A549 (cell line): ENCODE measurements around the gene RDH11. TPM values are rescaled to one million over a fixed set of nuclear protein-coding genes. Genes with fewer than 3 reads are reported as not detected.

Experiments
- ATAC-seq, 2 experiments: fragments of 200-7000 bp in 1 of 2; fragments of >200 bp in 1 of 2; cut with Nextera tagmentation in 1 of 2; cut with Tn5 transposase in 1 of 2; 3 replicates each; pipeline versions ENCODE4 v1.8.0 to v1.9.1; 2018 to 2020; ENCODE audit warnings: mild to moderate bottlenecking in 1 of 2, moderate library complexity in 1 of 2
- CTCF ChIA-PET: fragments of 300-600 bp; sonication (Branson Sonifier 250); formaldehyde crosslinking; extraction: SDS; loops from one replicate; lab custom pipeline; 2021; ENCODE audit warnings: antibody characterized with exemption, inconsistent platforms; lab: Yijun Ruan, JAX
- POLR2A ChIA-PET: fragments of 350-600 bp; formaldehyde crosslinking; extraction: SDS; loops from one replicate; lab custom pipeline; 2021; ENCODE audit warnings: antibody characterized with exemption, inconsistent platforms; lab: Yijun Ruan, JAX
- DNase-seq, 2 experiments: peaks; one replicate each; pipeline versions ENCODE4 v3.0.0 to v3.0.0-alpha.2; 2011 to 2016; ENCODE audit warnings: low read depth in 1 of 2, low spot score in 1 of 2
- FAIRE-seq: peaks from 2 replicates; lab custom pipeline; 2011; peaks lifted over from hg19 to GRCh38; lab: Jason Lieb, UNC
- H3K27ac ChIP-seq, 2 experiments: fragments of >200 bp; sonication (Bioruptor Twin); formaldehyde crosslinking; 3 replicates each; pipeline ENCODE4 v1.5.1; 2016 to 2017
- H3K4me1 ChIP-seq: fragments of >200 bp; sonication (Bioruptor Twin); formaldehyde crosslinking; 3 replicates; pipeline ENCODE4 v1.6.1; 2016
- H3K4me2 ChIP-seq: fragments of >200 bp; sonication (Bioruptor Twin); formaldehyde crosslinking; 3 replicates; pipeline ENCODE4 v1.6.1; 2016
- H3K4me3 ChIP-seq: fragments of >200 bp; sonication (Bioruptor Twin); formaldehyde crosslinking; 3 replicates; pipeline ENCODE4 v1.5.1; 2016
- H3K9me3 ChIP-seq: fragments of >200 bp; sonication (Bioruptor Twin); formaldehyde crosslinking; 3 replicates; pipeline ENCODE4 v1.6.1; 2016
- CBX2 ChIP-seq: fragments of 200-600 bp; sonication (generic); IDR thresholded peaks from 2 replicates; pipeline ENCODE4 v1.6.1; 2016; ENCODE audit warnings: low read depth, mild to moderate bottlenecking, borderline replicate concordance
- CHD2 ChIP-seq: fragments of 150-350 bp; IDR thresholded peaks from 2 replicates; pipeline ENCODE4 v1.6.1; 2014; ENCODE audit warnings: low read length; ENCODE audit not compliant: partially characterized antibody
- CTCF ChIP-seq: fragments of >200 bp; sonication (Bioruptor Twin); formaldehyde crosslinking; IDR thresholded peaks from 3 replicates; pipeline ENCODE4 v1.5.1; 2016
- ESRRA ChIP-seq: fragments of 150-350 bp; IDR thresholded peaks from 2 replicates; pipeline ENCODE4 v1.6.1; 2014; ENCODE audit warnings: mild to moderate bottlenecking, low read length, borderline replicate concordance
- FOSB ChIP-seq: fragments of 250-450 bp; sonication (Bioruptor Pico); IDR thresholded peaks from 2 replicates; pipeline ENCODE4 v1.5.0; 2020; ENCODE audit warnings: mild to moderate bottlenecking, moderate library complexity
- FOXS1 ChIP-seq: fragments of 250-450 bp; sonication (Bioruptor Pico); IDR thresholded peaks from 2 replicates; pipeline ENCODE4 v1.5.0; 2020; ENCODE audit warnings: mild to moderate bottlenecking, moderate library complexity
- HOXB13 ChIP-seq: fragments of 250-450 bp; sonication (Bioruptor Pico); IDR thresholded peaks from 2 replicates; pipeline ENCODE4 v1.5.0; 2020; ENCODE audit warnings: low read depth, mild to moderate bottlenecking, moderate library complexity
- JUN ChIP-seq, 2 experiments: fragments of >200 bp; sonication (Bioruptor Twin); formaldehyde crosslinking; IDR thresholded peaks; 2 replicates in 1 of 2; 3 replicates in 1 of 2; pipeline ENCODE4 v1.6.1; 2016 to 2017
- KDM1A ChIP-seq: fragments of 200-600 bp; sonication (generic); IDR thresholded peaks from 2 replicates; pipeline ENCODE4 v1.6.1; 2016; ENCODE audit warnings: low read depth, mild to moderate bottlenecking
- KDM5A ChIP-seq: fragments of 200-600 bp; sonication (generic); IDR thresholded peaks from 2 replicates; pipeline ENCODE4 v1.6.1; 2016; ENCODE audit warnings: antibody characterized with exemption, mild to moderate bottlenecking
- MAX ChIP-seq: IDR thresholded peaks from 2 replicates; pipeline ENCODE4 v1.6.1; 2012
- RAD21 ChIP-seq, 2 experiments: fragments of >200 bp in 1 of 2; sonication (Bioruptor Twin) in 1 of 2; formaldehyde crosslinking in 1 of 2; IDR thresholded peaks in 1 of 2; conservative IDR thresholded peaks in 1 of 2; 2 replicates in 1 of 2; 3 replicates in 1 of 2; pipeline ENCODE4 v1.6.1; 2012 to 2018; ENCODE audit warnings: inconsistent platforms in 1 of 2
- SREBF2 ChIP-seq: fragments of 450-650 bp; IDR thresholded peaks from 2 replicates; pipeline ENCODE4 v1.6.1; 2014; ENCODE audit warnings: mild to moderate bottlenecking, moderate library complexity
- TP53 ChIP-seq: fragments of 250-450 bp; sonication (Bioruptor Pico); IDR thresholded peaks from 2 replicates; pipeline ENCODE4 v1.5.0; 2021; ENCODE audit warnings: mild to moderate bottlenecking, moderate library complexity
- USF2 ChIP-seq: fragments of 450-650 bp; IDR thresholded peaks from 2 replicates; pipeline ENCODE4 v1.6.1; 2014; ENCODE audit warnings: antibody characterized with exemption
- ZFP36 ChIP-seq: fragments of 450-650 bp; IDR thresholded peaks from 2 replicates; pipeline ENCODE4 v1.6.1; 2014; ENCODE audit warnings: borderline replicate concordance; ENCODE audit not compliant: partially characterized antibody
- ZNF302 ChIP-seq: fragments of 250-450 bp; sonication (Bioruptor Pico); IDR thresholded peaks from 2 replicates; pipeline ENCODE4 v1.9.0; 2021; ENCODE audit warnings: inconsistent platforms, mild to moderate bottlenecking, moderate library complexity
- WGBS: methylation state at CpG from one replicate; pipeline ENCODE4 v1.1.6; 2017; ENCODE audit errors: missing lambda C conversion rate; 5-methylcytosine and 5-hydroxymethylcytosine counted together
- polyA plus RNA-seq, 4 experiments: library from polyadenylated mRNA; depleted of rRNA in 3 of 4; stranded (reverse); fragments of >200 nt; fragmentation: RNase III in 1 of 4; extraction: RNeasy Plus Mini Kit Qiagen cat#74134 plus additional on column Dnase treatment in 1 of 4; gene quantifications; 2 replicates in 3 of 4; 3 replicates in 1 of 4; pipeline ENCODE4 v1.2.3, GENCODE V29; 2011 to 2017
- TF ChIP-seq, protein P1 (sequence below): fragments of >200 bp; sonication (Bioruptor Twin); formaldehyde crosslinking; IDR thresholded peaks from 3 replicates; pipeline ENCODE4 v1.6.1; 2016
- TF ChIP-seq, protein P2 (sequence below): fragments of >200 bp; sonication (Bioruptor Twin); formaldehyde crosslinking; IDR thresholded peaks from 2 replicates; pipeline ENCODE4 v1.6.1; 2016

The RDH11 gene
- polyA plus RNA-seq, 2 of the 4 experiments (the other 2 are of a cell fraction): 85.7 to 132 TPM

DNA sequence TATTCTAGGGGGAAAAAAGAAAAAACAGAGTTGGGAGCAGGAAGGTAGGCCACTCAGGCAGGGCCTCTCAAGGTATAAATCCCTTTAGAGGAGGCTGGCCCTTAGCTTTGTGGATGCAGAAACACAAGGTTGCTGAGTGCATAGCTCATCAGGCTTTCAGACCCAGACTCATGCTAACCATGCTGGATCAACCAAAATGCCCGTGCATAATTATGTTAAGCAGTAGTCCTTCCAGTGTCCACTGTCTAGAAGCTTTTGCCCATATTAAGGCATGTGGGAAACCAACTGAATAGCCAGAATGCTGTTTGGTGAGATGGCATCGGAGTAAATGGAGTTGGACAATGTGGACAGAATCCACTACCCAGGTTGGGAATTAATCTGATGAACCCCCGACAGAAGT, 56.9 kb downstream of the RDH11 start:
- WGBS: 90% methylated on average over 3 of the region's 3 CpGs
- no peak for TF ChIP-seq KDM1A
- no peak for TF ChIP-seq TP53 (CRISPR knock-in tag)
- TF ChIP-seq ESRRA: no peak
- no peak for TF ChIP-seq ZNF302 (CRISPR knock-in tag)
- TF ChIP-seq JUN (IDR thresholded peaks at IDR 0.05): no peak
- TF ChIP-seq, protein P1, sequence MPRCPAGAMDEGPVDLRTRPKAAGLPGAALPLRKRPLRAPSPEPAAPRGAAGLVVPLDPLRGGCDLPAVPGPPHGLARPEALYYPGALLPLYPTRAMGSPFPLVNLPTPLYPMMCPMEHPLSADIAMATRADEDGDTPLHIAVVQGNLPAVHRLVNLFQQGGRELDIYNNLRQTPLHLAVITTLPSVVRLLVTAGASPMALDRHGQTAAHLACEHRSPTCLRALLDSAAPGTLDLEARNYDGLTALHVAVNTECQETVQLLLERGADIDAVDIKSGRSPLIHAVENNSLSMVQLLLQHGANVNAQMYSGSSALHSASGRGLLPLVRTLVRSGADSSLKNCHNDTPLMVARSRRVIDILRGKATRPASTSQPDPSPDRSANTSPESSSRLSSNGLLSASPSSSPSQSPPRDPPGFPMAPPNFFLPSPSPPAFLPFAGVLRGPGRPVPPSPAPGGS: no peak
- TF ChIP-seq CTCF: no peak
- TF ChIP-seq FOSB (CRISPR knock-in tag): no peak
- TF ChIP-seq SREBF2: no peak
- TF ChIP-seq CBX2: no peak
- no peak for TF ChIP-seq RAD21 (conservative IDR thresholded peaks at IDR 0.05 in 1 of 2, IDR thresholded peaks at IDR 0.05 in 1 of 2)
- TF ChIP-seq CHD2: no peak
- no peak overlapping the region for H3K27ac ChIP-seq
- FAIRE-seq: no peak
- CTCF ChIA-PET: no interaction called here
- H3K4me3 ChIP-seq: no peak overlapping the region
- no peaks in the 10 kb centered on the region for H3K9me3 ChIP-seq
- H3K4me2 ChIP-seq: no peak overlapping the region
- DNase-seq: no peak
- POLR2A ChIA-PET: no interaction called here
- no peak for ATAC-seq
- H3K4me1 ChIP-seq: peaks cover 5% of the 10 kb centered on the region; the same call in 2 of the 3 replicates

DNA sequence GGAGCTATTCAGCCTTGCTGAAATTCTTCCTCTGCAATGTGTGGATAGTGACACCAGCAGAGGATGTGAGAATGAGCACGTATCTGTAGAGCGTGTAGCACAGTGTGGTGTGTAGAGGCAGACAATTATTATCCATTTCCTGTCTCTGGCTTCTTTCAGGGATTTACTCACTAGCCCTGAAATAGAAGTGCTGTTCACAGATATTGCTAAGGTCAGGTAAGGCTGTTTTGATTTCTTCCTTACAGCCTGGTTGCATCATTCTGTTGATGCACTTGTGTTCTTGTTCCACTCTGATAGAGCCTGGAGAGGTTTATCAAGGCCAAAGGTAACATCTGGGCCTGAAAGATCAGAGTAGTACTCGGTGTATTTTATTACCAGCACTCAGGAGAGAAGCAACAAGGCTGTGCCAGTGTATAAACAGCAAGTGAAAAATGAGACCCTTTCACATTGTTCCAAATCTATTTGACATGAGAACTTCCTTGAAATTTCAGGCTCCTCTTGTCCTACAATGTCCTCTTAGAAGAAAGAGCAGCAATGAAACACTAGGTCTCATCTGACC, 59.1 kb downstream of the RDH11 start:
- Histone ChIP-seq H3K4me3 (no peak overlapping the region), H3K27ac (no peak overlapping the region), H3K9me3 (no peaks in the 10 kb centered on the region), H3K4me2 (no peak overlapping the region), H3K4me1 (peaks cover 5% of the 10 kb centered on the region; the same call in 2 of the 3 replicates)
- 55% methylated on average over 3 of the region's 3 CpGs for WGBS
- ChIA-PET CTCF (interaction anchor here (1.2 to 2.3 kb wide), 3 partner anchors 17 to 68 kb away, joined by 3 to 5 read pairs (median 4); partner anchors contain the start of gene ARG2), POLR2A (no interaction called here)
- DNase-seq: no peak
- FAIRE-seq: no peak
- no peak for ATAC-seq
- TF ChIP-seq, protein P2, sequence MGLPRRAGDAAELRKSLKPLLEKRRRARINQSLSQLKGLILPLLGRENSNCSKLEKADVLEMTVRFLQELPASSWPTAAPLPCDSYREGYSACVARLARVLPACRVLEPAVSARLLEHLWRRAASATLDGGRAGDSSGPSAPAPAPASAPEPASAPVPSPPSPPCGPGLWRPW: no peak
- TF ChIP-seq MAX: no peak
- TF ChIP-seq KDM5A: no peak
- no peak for TF ChIP-seq RAD21 (conservative IDR thresholded peaks at IDR 0.05 in 1 of 2, IDR thresholded peaks at IDR 0.05 in 1 of 2)
- no peak for TF ChIP-seq ZFP36
- no peak for TF ChIP-seq USF2
- no peak for TF ChIP-seq HOXB13 (CRISPR knock-in tag)
- TF ChIP-seq FOXS1 (CRISPR knock-in tag): no peak
- TF ChIP-seq TP53 (CRISPR knock-in tag): no peak
